H9 (cell line): ENCODE measurements around the gene TFF2. TPM values are rescaled to one million over a fixed set of nuclear protein-coding genes. Genes with fewer than 3 reads are reported as not detected.

Source experiments
- DNase-seq: peaks from one replicate; pipeline ENCODE4 v3.0.0-alpha.2; 2017
- H2AFZ ChIP-seq: one replicate; pipeline ENCODE4 v1.6.1; 2013; ENCODE audit warnings: mild to moderate bottlenecking, low read length, control low read depth, moderate library complexity
- H2AK5ac ChIP-seq: 2 replicates; pipeline ENCODE4 v1.6.1; 2013; ENCODE audit warnings: low read length, control low read depth, mixed read lengths; ENCODE audit not compliant: insufficient read length
- H2BK120ac ChIP-seq: one replicate; pipeline ENCODE4 v1.6.1; 2013; ENCODE audit warnings: low read depth, mild to moderate bottlenecking, low read length, control low read depth, inconsistent platforms; ENCODE audit not compliant: poor library complexity, severe bottlenecking
- H2BK12ac ChIP-seq: 2 replicates; pipeline ENCODE4 v1.6.1; 2013; ENCODE audit warnings: low read length, control low read depth, mixed read lengths, low read depth; ENCODE audit not compliant: insufficient read length
- H2BK15ac ChIP-seq: 2 replicates; pipeline ENCODE4 v1.6.1; 2013; ENCODE audit warnings: low read depth, low read length, control low read depth
- H2BK20ac ChIP-seq: one replicate; pipeline ENCODE4 v1.6.1; 2013; ENCODE audit warnings: low read depth, mild to moderate bottlenecking, low read length, control low read depth, inconsistent platforms; ENCODE audit not compliant: poor library complexity, severe bottlenecking
- H2BK5ac ChIP-seq: 2 replicates; pipeline ENCODE4 v1.6.1; 2013; ENCODE audit warnings: low read length, control low read depth, mixed read lengths; ENCODE audit not compliant: insufficient read length
- H3K14ac ChIP-seq: 2 replicates; pipeline ENCODE4 v1.6.1; 2013; ENCODE audit warnings: low read length, control low read depth; ENCODE audit not compliant: insufficient read depth
- H3K18ac ChIP-seq: 2 replicates; pipeline ENCODE4 v1.6.1; 2013; ENCODE audit warnings: low read depth, mild to moderate bottlenecking, mixed read lengths, low read length, control low read depth; ENCODE audit not compliant: insufficient read length
- H3K23ac ChIP-seq: 2 replicates; pipeline ENCODE4 v1.6.1; 2013; ENCODE audit warnings: low read length, control low read depth, mixed read lengths, low read depth; ENCODE audit not compliant: insufficient read length
- H3K23me2 ChIP-seq: 2 replicates; pipeline ENCODE4 v1.6.1; 2013; ENCODE audit warnings: low read depth, mild to moderate bottlenecking, mixed read lengths, low read length, control low read depth; ENCODE audit not compliant: insufficient read length, poor library complexity, severe bottlenecking
- H3K27ac ChIP-seq: 2 replicates; pipeline ENCODE4 v1.5.1; 2013; ENCODE audit warnings: low read length, control low read depth, mixed read lengths, low read depth; ENCODE audit not compliant: insufficient read length
- H3K27me3 ChIP-seq: 2 replicates; pipeline ENCODE4 v1.6.1; 2013; ENCODE audit warnings: low read length, control low read depth, inconsistent platforms; ENCODE audit not compliant: insufficient read depth
- H3K4ac ChIP-seq: 2 replicates; pipeline ENCODE4 v1.6.1; 2013; ENCODE audit warnings: low read depth, mild to moderate bottlenecking, control low read depth, inconsistent platforms, low read length, moderate library complexity
- H3K4me1 ChIP-seq: 2 replicates; pipeline ENCODE4 v1.6.1; 2013; ENCODE audit warnings: low read length, control low read depth, inconsistent platforms; ENCODE audit not compliant: insufficient read depth
- H3K4me2 ChIP-seq: 2 replicates; pipeline ENCODE4 v1.6.1; 2013; ENCODE audit warnings: low read length, control low read depth, mixed read lengths; ENCODE audit not compliant: insufficient read length, insufficient read depth
- H3K56ac ChIP-seq: 2 replicates; pipeline ENCODE4 v1.6.1; 2013; ENCODE audit warnings: low read depth, mild to moderate bottlenecking, mixed read lengths, low read length, control low read depth; ENCODE audit not compliant: insufficient read length
- H3K79me1 ChIP-seq: 2 replicates; pipeline ENCODE4 v1.6.1; 2013; ENCODE audit warnings: low read depth, mild to moderate bottlenecking, moderate library complexity, low read length, control low read depth, inconsistent platforms; ENCODE audit not compliant: insufficient read depth, poor library complexity, severe bottlenecking
- H3K79me2 ChIP-seq: 2 replicates; pipeline ENCODE4 v1.6.1; 2013; ENCODE audit warnings: low read length, control low read depth, inconsistent platforms; ENCODE audit not compliant: insufficient read depth
- H3K9ac ChIP-seq: 2 replicates; pipeline ENCODE4 v1.6.1; 2013; ENCODE audit warnings: low read length, control low read depth, mixed read lengths; ENCODE audit not compliant: insufficient read length; ENCODE audit errors: extremely low read depth
- H3K9me3 ChIP-seq: one replicate; pipeline ENCODE4 v1.6.1; 2013; ENCODE audit warnings: low read depth, low read length, inconsistent platforms; ENCODE audit not compliant: control insufficient read depth
- H3T11ph ChIP-seq: one replicate; pipeline ENCODE4 v1.6.1; 2013; ENCODE audit warnings: mild to moderate bottlenecking, low read length, control low read depth, inconsistent platforms
- H4K20me1 ChIP-seq: one replicate; pipeline ENCODE4 v1.6.1; 2013; ENCODE audit not compliant: control insufficient read depth, insufficient read length, insufficient read depth
- H4K5ac ChIP-seq: 2 replicates; pipeline ENCODE4 v1.6.1; 2013; ENCODE audit warnings: low read depth, mild to moderate bottlenecking, mixed read lengths, low read length, control low read depth; ENCODE audit not compliant: insufficient read length
- H4K8ac ChIP-seq: replicated peaks from 2 replicates; pipeline ENCODE4 v1.6.1; 2013; ENCODE audit warnings: low read length, control low read depth, mixed read lengths, low read depth; ENCODE audit not compliant: insufficient read length
- H4K91ac ChIP-seq: 2 replicates; pipeline ENCODE4 v1.6.1; 2013; ENCODE audit warnings: low read depth, mild to moderate bottlenecking, moderate library complexity, mixed read lengths, low read length, control low read depth; ENCODE audit not compliant: insufficient read length
- H3K27ac Mint-ChIP-seq, 3 experiments: 2 replicates in 2 of 3; 3 replicates in 1 of 3; pipeline ENCODE4 v1.8.0; 2020 to 2021; ENCODE audit warnings: mixed read lengths in 3 of 3, mild to moderate bottlenecking in 1 of 3, moderate library complexity in 1 of 3
- H3K27me3 Mint-ChIP-seq: 2 replicates; pipeline ENCODE4 v1.8.0; 2021; ENCODE audit warnings: low read depth, mild to moderate bottlenecking, moderate library complexity, mixed read lengths
- H3K36me3 Mint-ChIP-seq, 3 experiments: 2 replicates in 2 of 3; 3 replicates in 1 of 3; pipeline ENCODE4 v1.8.0; 2020 to 2021; ENCODE audit warnings: low read depth in 3 of 3, mixed read lengths in 3 of 3; ENCODE audit not compliant: insufficient read depth in 1 of 3
- H3K4me1 Mint-ChIP-seq, 2 experiments: 2 replicates each; pipeline ENCODE4 v1.8.0; 2020; ENCODE audit warnings: mixed read lengths in 2 of 2
- H3K4me3 Mint-ChIP-seq, 2 experiments: 2 replicates in 1 of 2; 3 replicates in 1 of 2; pipeline ENCODE4 v1.8.0; 2020 to 2021; ENCODE audit warnings: mild to moderate bottlenecking in 2 of 2, mixed read lengths in 2 of 2, moderate library complexity in 1 of 2
- H3K9me3 Mint-ChIP-seq, 2 experiments: 2 replicates in 1 of 2; 3 replicates in 1 of 2; pipeline ENCODE4 v1.8.0; 2020; ENCODE audit warnings: mild to moderate bottlenecking in 2 of 2, mixed read lengths in 2 of 2, moderate library complexity in 1 of 2
- CTCF ChIP-seq: fragments of 200-600 bp; sonication (generic); conservative IDR thresholded peaks from 3 replicates; pipeline ENCODE4 v1.8.0; 2021; ENCODE audit warnings: antibody characterized with exemption, mild to moderate bottlenecking
- WGBS: extraction: QIAGEN DNeasy Blood & Tissue Kit; methylation state at CpG from one replicate; pipeline ENCODE4 v1.1.7; 2013; ENCODE audit warnings: missing lambda C conversion rate, low lambda C conversion rate, mixed read lengths; ENCODE audit not compliant: insufficient read length; ENCODE audit errors: extremely low coverage; 5-methylcytosine and 5-hydroxymethylcytosine counted together
- total RNA-seq: library from RNA; stranded (reverse); gene quantifications from 2 replicates; pipeline ENCODE4 v1.2.1, GENCODE V29; 2021

Gene TFF2
- total RNA-seq, 1 experiment from 2014 or later: not detected

GRCh38 chr21:42398436-42399028, 47.7 kb upstream of the TFF2 start:
- Histone ChIP-seq H3K4me2 (no peak overlapping the region), H4K20me1 (no peaks in the 10 kb centered on the region), H2BK120ac (no peak overlapping the region), H2AFZ (no peak overlapping the region), H3K27me3 (no peaks in the 10 kb centered on the region), H2BK12ac (no peak overlapping the region), H2AK5ac (no peak overlapping the region), H2BK15ac (no peak overlapping the region), H3K9ac (no peak overlapping the region), H3K4me1 (no peaks in the 10 kb centered on the region), H3K14ac (no peak overlapping the region), H3K4ac (no peak overlapping the region), H3K79me2 (no peaks in the 10 kb centered on the region), H3K27ac (no peak overlapping the region), H4K5ac (no peak overlapping the region), H3K23ac (no peak overlapping the region), H3K79me1 (no peaks in the 10 kb centered on the region), H2BK5ac (no peak overlapping the region), H3K23me2 (no peaks in the 10 kb centered on the region), H3K18ac (no peak overlapping the region), H3T11ph (no peak overlapping the region), H4K8ac (no peak overlapping the region), H3K9me3 (no peaks in the 10 kb centered on the region), H4K91ac (no peak overlapping the region), H2BK20ac (no peak overlapping the region), H3K56ac (no peak overlapping the region)
- no peaks in the 10 kb centered on the region for H3K36me3 Mint-ChIP-seq
- no peak overlapping the region for H3K4me3 Mint-ChIP-seq
- no peak for TF ChIP-seq CTCF
- peak overlapping the region in 1 of 3 experiments; percentile 21; a peak in 1 of 7 replicates for H3K27ac Mint-ChIP-seq
- no CpG with 5 or more reads among the region's 12 CpGs for WGBS
- H3K9me3 Mint-ChIP-seq: no peaks in the 10 kb centered on the region
- DNase-seq: no peak
- peaks cover 2% of the 10 kb centered on the region for H3K27me3 Mint-ChIP-seq
- peaks cover 22 to 24% of the 10 kb centered on the region in 2 experiments for H3K4me1 Mint-ChIP-seq
